Activated CD8-positive, alpha-beta memory T cell treated with anti-CD3 and anti-CD28 coated beads, Interleukin-2, amount 50 U/mL, for 1 hour (primary cell): ENCODE results near the gene KLHL17.

ENCODE experiments used
- DNase-seq: peaks from one replicate; pipeline ENCODE4 v3.0.0-alpha.2; 2020; ENCODE audit errors: extremely low read depth

Gene KLHL17

DNA sequence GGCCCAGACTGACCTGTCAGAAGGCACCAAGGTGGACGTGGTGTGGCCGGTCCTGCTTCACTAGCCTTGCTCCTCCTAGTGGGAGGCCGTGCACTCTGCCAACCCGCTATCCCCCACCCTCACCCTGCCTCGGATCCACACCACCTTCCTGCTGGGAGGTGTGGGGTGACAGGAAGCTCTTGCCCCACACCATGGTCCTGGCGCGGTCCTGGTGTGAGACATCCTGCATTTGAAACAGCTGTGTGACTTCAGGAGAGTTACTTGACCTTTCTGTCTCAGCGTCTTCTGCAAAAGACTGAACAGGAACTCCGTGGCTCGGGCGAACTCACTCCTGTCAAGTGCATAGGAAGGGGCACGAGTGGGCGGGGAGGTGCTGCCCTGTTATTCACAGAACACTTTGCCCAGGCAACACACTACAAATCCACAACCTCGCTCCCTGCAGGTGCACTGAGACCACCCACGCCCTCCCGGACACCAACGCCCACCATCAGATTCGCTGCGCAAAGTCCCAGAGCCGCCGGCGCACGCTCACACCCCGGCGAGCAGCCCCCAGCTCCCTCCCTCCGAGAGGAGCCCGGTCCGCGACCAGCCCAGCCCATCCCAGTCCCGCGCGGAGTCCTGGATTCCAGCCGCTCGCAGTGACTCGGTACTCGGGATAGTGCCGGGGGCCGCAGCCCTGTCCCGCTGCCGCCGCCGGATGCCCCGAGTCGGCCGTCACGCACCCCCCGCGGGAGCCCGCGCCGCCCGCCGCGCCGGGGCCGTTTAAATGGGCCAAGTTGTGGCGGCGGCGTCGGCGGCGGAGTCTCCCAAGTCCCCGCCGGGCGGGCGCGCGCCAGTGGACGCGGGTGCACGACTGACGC lies 37.0 kb upstream of the KLHL17 start, which contains the start of gene SAMD11:
TSS of gene SAMD11 (plus strand) at position 793 of the 860 bp plus-strand sequence. CDS start 509 bp downstream, outside the sequence.
- peak; percentile 31 for DNase-seq

GRCh38 chr1:923991-924655 lies 36.3 kb upstream of the KLHL17 start:
- no peak for DNase-seq

DNA sequence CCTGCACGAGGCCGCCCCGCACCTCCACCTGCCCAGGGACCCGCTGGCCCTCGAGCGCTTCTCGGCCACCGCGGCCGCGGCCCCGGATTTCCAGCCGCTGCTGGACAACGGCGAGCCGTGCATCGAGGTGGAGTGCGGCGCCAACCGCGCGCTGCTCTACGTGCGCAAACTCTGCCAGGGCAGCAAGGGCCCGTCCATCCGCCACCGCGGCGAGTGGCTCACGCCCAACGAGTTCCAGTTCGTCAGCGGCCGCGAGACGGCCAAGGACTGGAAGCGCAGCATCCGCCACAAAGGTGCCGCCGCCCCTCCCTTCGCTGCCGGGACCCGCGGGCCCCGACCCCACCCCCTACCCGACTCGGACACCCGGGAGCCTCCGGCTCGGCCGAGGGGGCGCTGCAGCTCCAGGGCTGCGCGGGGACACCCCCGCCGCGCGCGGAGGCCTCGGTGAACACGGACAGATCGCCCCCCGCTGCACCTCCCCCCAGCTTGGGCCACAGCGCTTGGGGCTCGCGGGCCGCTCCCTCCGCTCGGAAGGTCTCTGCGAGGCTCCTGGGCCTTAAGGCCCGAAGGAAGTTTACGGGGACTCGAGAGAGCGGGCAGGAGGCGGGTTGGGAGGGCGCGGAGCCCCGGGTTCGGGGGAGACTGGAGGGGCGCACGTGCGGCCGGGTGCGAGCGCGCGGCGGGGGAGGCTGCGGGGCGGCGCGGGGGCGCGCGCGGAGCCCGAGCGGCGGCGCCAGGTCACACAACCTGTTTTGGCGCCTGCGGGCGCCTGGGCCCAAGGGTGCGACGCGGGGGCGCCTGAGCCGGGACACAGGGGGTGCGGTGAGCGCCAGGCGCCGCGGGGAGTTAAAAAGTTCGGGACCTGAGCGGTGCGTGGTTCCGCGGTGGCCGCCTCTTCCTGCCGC lies 35.5 kb upstream of the KLHL17 start:
- no peak for DNase-seq

GRCh38 chr1:925561-926421 lies 34.6 kb upstream of the KLHL17 start:
- DNase-seq: no peak

DNA sequence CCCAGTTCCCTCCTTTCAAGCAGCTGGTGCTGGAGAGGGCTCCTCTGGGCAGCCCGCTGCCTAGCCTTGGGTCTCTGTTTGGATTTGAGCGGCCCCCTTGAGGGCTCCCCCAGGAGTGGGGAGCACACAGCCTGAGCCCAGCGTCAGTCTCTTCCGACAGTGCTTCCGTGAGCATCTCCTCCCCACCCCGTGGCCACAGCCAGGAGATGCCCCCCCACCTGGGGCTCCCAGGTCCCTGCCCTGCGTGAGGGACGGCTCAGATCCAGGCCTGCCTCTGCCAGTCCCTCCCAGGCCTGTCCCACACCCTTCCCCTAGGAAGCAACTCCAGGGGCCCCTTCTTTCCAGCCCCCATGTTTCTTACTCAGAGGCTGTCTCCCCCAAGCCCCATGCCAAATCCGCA lies 33.1 kb upstream of the KLHL17 start:
- no peak for DNase-seq

DNA sequence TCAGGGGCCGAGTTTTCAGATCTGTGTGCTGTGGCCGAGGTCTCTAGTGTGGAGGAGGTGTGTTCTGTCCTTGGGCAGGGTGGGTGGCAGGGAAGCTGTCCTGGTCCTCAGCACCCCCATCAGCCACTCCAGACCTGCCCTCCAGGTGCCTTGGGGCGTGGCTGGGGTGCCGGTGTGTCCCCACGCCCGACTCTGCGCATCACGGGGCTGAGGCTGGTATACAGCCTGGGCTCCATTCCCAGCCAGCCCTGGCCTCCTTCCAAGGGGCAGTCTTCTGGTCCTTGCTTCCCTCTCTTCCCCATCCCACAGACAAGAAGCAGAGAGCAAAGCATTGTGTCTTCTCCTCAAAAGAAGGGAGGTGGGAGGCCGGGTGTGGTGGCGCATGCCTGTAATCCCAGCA lies 32.6 kb upstream of the KLHL17 start:
- DNase-seq: no peak

DNA sequence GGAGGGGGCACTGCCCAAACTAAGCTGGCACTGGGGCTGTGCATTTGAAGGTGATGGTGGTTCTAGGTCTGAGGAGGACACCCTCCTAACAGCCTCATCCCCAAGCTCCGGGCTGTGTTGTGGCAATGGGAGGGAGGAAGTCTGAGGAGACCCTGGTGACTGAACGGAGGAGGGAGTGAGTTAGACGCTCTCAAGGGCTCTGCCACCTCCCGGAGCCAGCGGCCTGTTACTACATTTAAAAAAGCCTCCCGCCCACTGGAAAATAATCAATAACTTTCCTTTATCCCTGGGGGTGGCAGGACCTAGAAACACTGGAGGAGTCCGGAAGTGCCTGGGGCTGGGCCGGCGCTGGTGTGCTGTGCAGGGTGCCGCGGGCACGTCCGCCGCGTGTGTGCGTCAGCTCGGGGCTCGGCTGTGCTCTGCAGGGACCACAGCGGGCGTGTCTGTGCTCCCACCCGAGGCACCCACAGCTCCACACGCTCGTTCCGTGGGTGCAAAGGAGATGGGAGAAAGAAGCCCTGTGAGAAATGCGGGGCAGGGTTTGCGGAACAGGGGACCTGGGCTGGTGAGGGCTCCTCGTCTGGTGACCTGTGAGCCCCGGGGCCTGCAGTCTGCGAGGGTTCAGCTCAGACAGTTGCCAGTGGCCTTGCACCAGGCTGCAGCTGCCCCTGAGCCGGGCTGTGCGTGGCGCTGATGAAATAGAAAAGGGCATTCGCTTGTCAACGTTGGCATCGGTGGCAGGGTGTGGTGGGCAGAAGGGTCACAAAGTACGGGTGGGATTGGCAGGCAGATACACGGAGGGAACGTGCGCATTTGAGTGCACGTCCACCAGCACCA lies 31.3 kb upstream of the KLHL17 start:
- no peak for DNase-seq

- DNase-seq: no peak
Measured at GRCh38 chr1:929712-930632, 30.4 kb upstream of the KLHL17 start.

DNA sequence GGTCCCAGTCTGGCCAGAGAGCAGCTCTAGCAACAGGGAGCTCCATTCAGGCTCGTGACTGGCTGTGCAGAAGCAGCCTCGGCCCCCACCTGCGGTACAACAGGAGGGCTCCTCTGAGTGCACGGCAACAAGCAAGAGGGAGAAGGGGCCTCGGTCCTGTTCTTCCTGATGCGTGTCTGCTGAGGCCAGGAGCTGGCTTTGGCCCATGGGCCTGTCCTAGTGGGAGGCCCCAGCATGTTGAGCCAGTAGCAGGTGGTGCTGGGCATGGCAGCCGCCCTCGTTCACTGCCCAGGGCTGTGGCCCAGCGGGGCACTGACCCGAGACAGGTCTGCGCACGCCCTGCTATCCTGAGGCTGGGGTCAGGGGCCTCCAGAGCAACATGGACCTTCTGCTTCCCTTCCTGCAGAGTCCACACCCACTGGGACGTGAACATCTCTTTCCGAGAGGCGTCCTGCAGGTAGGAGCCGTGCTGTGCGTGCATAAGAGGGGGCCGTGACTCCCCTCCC lies 29.7 kb upstream of the KLHL17 start:
- no peak for DNase-seq

GRCh38 chr1:931380-932172 lies 28.8 kb upstream of the KLHL17 start:
- DNase-seq: no peak

DNA sequence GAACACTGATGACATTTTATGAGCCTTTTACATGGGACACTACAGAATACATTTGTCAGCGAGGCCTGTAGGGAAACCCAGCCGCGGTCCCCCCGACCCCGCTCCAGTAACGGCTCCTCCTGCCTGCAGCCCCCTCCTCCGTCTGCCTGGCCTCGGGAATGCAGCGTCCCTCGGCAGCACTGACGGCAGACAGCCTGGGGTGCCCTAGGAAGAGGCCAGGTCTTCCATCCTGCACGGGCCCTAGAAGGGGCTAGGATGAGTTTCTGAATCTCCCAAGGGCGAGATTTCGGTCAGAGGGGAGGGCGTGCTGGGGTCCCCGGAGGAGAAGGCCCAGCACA lies 28.2 kb upstream of the KLHL17 start:
- DNase-seq: no peak

GRCh38 chr1:932776-933602 lies 27.4 kb upstream of the KLHL17 start:
- DNase-seq: no peak

DNA sequence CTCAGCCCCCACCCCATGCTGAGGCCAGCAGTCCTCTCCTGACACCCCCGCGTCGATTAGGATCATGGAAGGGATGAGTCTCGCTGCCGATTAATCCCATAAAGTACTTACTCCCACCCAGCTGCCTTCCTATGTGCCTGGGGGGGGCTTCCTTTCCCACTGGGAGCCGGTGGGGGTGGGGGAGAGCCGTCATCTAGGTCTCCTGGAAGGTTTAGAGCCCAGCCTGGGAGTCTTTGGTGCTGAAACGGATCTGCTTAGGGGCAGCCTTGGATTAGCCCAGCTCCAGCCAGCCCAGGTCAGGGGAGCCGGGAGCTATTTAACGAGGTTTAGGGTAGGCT lies 26.8 kb upstream of the KLHL17 start:
- DNase-seq: no peak

GRCh38 chr1:934991-935750 lies 25.2 kb upstream of the KLHL17 start:
- no peak for DNase-seq

DNA sequence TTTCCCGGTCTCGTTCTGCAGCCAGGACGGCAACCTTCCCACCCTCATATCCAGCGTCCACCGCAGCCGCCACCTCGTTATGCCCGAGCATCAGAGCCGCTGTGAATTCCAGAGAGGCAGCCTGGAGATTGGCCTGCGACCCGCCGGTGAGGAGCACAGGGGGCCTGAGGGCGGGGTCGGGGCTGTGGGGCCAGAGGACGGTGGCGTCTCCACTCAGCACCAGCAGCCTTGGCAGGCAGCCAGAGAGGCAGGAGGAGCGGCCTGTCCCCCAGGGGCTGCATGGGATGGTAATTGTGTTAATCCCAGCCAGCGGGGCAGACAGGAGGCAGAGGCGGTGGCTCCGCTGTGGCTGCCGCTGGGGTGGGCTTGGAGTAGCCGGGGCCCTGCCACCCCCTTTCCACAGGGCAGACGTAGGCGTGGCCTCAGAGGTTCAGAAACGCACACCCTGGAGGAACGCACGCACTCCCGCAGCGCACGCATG lies 24.6 kb upstream of the KLHL17 start:
- no peak for DNase-seq
